ENCODE data around the gene PCCA. TPM values are rescaled to one million over a fixed set of nuclear protein-coding genes. Genes with fewer than 3 reads are reported as not detected.

Gene PCCA
- total and polyA plus RNA-seq, 2 donors (not counting 1 experiment from before 2014, with no cell fraction given): 4.8 to 17.4 TPM

DNA sequence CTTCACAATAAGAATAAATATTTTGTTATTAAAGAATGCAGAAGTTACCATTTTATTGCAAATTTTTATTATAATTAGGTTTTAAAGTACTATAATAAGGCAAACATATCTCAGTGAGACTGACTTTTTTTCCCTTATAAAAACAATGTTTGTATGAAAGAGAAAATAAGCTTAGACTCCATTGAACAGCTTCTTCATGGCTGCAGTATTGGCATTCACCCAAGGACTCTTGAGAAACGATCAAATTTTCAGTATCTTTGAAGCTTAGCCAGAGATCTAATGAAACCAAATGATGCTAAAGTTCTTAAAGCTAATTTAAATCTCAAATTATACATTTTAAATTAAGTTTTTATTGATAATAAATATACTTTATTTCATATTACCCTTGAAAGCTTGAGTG lies 371.4 kb downstream of the PCCA start:
- no peaks in the 10 kb centered on the region for H3K36me3 ChIP-seq (replicated peaks in 1 of 2; ENCODE audit: control extremely low read depth in 1 of 2, control insufficient read depth in 1 of 2, extremely low read depth in 1 of 2, insufficient read depth in 2 of 2, low read length in 1 of 2)
- Mint-ChIP-seq H3K4me1 (no peaks in the 10 kb centered on the region), H3K27me3 (no peaks in the 10 kb centered on the region), H3K4me3 (no peak overlapping the region), H3K27ac (no peak overlapping the region), H3K9me3 (ENCODE audit: insufficient read depth) (no peaks in the 10 kb centered on the region)
- ChIA-PET CTCF (no interaction called here), POLR2A (no interaction called here)
- no peak overlapping the region for H3K9ac ChIP-seq (ENCODE audit: low read length)
- no peak for ATAC-seq (ENCODE audit: low read depth)
- TF ChIP-seq, protein P1, sequence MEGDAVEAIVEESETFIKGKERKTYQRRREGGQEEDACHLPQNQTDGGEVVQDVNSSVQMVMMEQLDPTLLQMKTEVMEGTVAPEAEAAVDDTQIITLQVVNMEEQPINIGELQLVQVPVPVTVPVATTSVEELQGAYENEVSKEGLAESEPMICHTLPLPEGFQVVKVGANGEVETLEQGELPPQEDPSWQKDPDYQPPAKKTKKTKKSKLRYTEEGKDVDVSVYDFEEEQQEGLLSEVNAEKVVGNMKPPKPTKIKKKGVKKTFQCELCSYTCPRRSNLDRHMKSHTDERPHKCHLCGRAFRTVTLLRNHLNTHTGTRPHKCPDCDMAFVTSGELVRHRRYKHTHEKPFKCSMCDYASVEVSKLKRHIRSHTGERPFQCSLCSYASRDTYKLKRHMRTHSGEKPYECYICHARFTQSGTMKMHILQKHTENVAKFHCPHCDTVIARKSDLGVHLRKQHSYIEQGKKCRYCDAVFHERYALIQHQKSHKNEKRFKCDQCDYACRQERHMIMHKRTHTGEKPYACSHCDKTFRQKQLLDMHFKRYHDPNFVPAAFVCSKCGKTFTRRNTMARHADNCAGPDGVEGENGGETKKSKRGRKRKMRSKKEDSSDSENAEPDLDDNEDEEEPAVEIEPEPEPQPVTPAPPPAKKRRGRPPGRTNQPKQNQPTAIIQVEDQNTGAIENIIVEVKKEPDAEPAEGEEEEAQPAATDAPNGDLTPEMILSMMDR (IDR thresholded peaks at IDR 0.05): no peak
- no peak for TF ChIP-seq EZH2 (IDR thresholded peaks at IDR 0.05; ENCODE audit: borderline replicate concordance, insufficient read depth, low read depth, low read length, poor library complexity, severe bottlenecking)
- DNase-seq: no peak
- H3K79me2 ChIP-seq (ENCODE audit: control insufficient read depth, insufficient read depth, low read length): no peaks in the 10 kb centered on the region
- H3K4me3 ChIP-seq (ENCODE audit: control extremely low read depth in 1 of 5, extremely low read depth in 1 of 5, insufficient read depth in 1 of 5, low read depth in 2 of 5, low read length in 4 of 5): no peak overlapping the region
- no peak overlapping the region for H2AFZ ChIP-seq (ENCODE audit: insufficient read depth, low read depth, low read length, poor library complexity, severe bottlenecking)
- no peaks in the 10 kb centered on the region for H3K4me1 ChIP-seq (ENCODE audit: control insufficient read depth in 2 of 2, insufficient read depth in 2 of 2, low read length in 2 of 2)
- H3K9me3 ChIP-seq (ENCODE audit: control extremely low read depth in 1 of 3, control insufficient read depth in 2 of 3, insufficient read depth in 1 of 3, low read length in 2 of 3): peaks cover 0 to 8% (median 4%) of the 10 kb centered on the region in 3 donors
- no peaks in the 10 kb centered on the region for H4K20me1 ChIP-seq (ENCODE audit: control insufficient read depth, insufficient read depth, low read length, poor library complexity, severe bottlenecking)
- H3K4me2 ChIP-seq (replicated peaks; ENCODE audit: low read depth, low read length, poor library complexity, severe bottlenecking): no peak overlapping the region
- H3K27ac ChIP-seq (ENCODE audit: low read length in 2 of 2): no peak overlapping the region
- intact Hi-C loops (cut with micrococcal nuclease): no loop called here
- H3K27me3 ChIP-seq (replicated peaks in 1 of 4; ENCODE audit: control extremely low read depth in 1 of 4, control insufficient read depth in 3 of 4, insufficient read depth in 4 of 4, low read length in 3 of 4): no peaks in the 10 kb centered on the region
- WGBS (ENCODE audit: insufficient coverage): no CpG with 5 or more reads among the region's 1 CpG

DNA sequence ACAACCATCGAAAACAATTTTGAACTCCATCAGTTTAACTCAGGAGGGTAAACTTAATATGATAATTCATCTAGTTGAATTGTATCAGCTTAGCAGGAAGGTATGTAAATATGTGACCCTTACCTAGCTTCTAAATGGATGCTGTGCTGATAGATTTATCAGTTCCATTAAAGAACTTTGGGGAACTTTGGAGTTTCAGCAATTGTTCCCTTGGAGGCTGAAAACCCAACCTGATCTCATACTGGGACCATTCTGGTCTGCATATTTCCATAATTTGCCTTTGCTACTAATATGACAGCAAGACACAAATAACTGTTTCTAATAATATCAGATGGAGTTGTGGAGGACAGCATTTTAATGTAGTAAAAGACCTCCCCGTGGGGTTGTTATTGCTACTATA lies 371.9 kb downstream of the PCCA start:
- Histone ChIP-seq H3K4me2 (replicated peaks; ENCODE audit: low read depth, low read length, poor library complexity, severe bottlenecking) (no peak overlapping the region), H3K4me1 (ENCODE audit: control insufficient read depth in 2 of 2, insufficient read depth in 2 of 2, low read length in 2 of 2) (no peaks in the 10 kb centered on the region), H3K9ac (ENCODE audit: low read length) (no peak overlapping the region), H4K20me1 (ENCODE audit: control insufficient read depth, insufficient read depth, low read length, poor library complexity, severe bottlenecking) (no peaks in the 10 kb centered on the region), H3K27ac (ENCODE audit: low read length in 2 of 2) (no peak overlapping the region), H3K79me2 (ENCODE audit: control insufficient read depth, insufficient read depth, low read length) (no peaks in the 10 kb centered on the region), H3K27me3 (replicated peaks in 1 of 4; ENCODE audit: control extremely low read depth in 1 of 4, control insufficient read depth in 3 of 4, insufficient read depth in 4 of 4, low read length in 3 of 4) (no peaks in the 10 kb centered on the region), H3K36me3 (replicated peaks in 1 of 2; ENCODE audit: control extremely low read depth in 1 of 2, control insufficient read depth in 1 of 2, extremely low read depth in 1 of 2, insufficient read depth in 2 of 2, low read length in 1 of 2) (no peaks in the 10 kb centered on the region), H3K4me3 (ENCODE audit: control extremely low read depth in 1 of 5, extremely low read depth in 1 of 5, insufficient read depth in 1 of 5, low read depth in 2 of 5, low read length in 4 of 5) (no peak overlapping the region), H2AFZ (ENCODE audit: insufficient read depth, low read depth, low read length, poor library complexity, severe bottlenecking) (no peak overlapping the region), H3K9me3 (ENCODE audit: control extremely low read depth in 1 of 3, control insufficient read depth in 2 of 3, insufficient read depth in 1 of 3, low read length in 2 of 3) (peaks cover 0 to 8% (median 4%) of the 10 kb centered on the region in 3 donors)
- H3K9me3 Mint-ChIP-seq (ENCODE audit: insufficient read depth): no peaks in the 10 kb centered on the region
- no peaks in the 10 kb centered on the region for H3K27me3 Mint-ChIP-seq
- H3K4me1 Mint-ChIP-seq: no peaks in the 10 kb centered on the region
- ATAC-seq (ENCODE audit: low read depth) (no peak), DNase-seq (no peak)
- no peak overlapping the region for H3K4me3 Mint-ChIP-seq
- WGBS (ENCODE audit: insufficient coverage): no CpG with 5 or more reads among the region's 2 CpGs
- no peak overlapping the region for H3K27ac Mint-ChIP-seq
- intact Hi-C loops (cut with micrococcal nuclease): no loop called here
- ChIA-PET POLR2A (no interaction called here), CTCF (no interaction called here)
- TF ChIP-seq, protein P1 (IDR thresholded peaks at IDR 0.05): no peak
- TF ChIP-seq EZH2 (IDR thresholded peaks at IDR 0.05; ENCODE audit: borderline replicate concordance, insufficient read depth, low read depth, low read length, poor library complexity, severe bottlenecking): no peak
